H1 (cell line): ENCODE results near the gene PRTG. TPM values are rescaled to one million over a fixed set of nuclear protein-coding genes. Genes with fewer than 3 reads are reported as not detected.

Source experiments
- CEBPB ChIP-seq: IDR thresholded peaks from 2 replicates; pipeline ENCODE4 v1.6.1; 2012; ENCODE audit warnings: low read depth, low read length
- CTCF ChIP-seq, 3 experiments: IDR thresholded peaks; 1 replicate in 2 of 3; 2 replicates in 1 of 3; pipeline versions ENCODE4 v1.5.1 to v1.6.1; 2011; ENCODE audit warnings: low read length in 3 of 3, mild to moderate bottlenecking in 3 of 3, inconsistent platforms in 2 of 3, low read depth in 1 of 3, moderate library complexity in 1 of 3; ENCODE audit not compliant: insufficient read depth in 1 of 3; ENCODE audit errors: control extremely low read depth in 1 of 3
- HDAC2 ChIP-seq, 2 experiments: fragments of 300-600 bp in 1 of 2; sonication (generic) in 1 of 2; IDR thresholded peaks; 2 replicates each; pipeline ENCODE4 v1.6.1; 2011 to 2012; ENCODE audit warnings: low read depth in 2 of 2, low read length in 2 of 2, mild to moderate bottlenecking in 2 of 2, moderate library complexity in 2 of 2, borderline replicate concordance in 1 of 2, inconsistent platforms in 1 of 2
- KDM4A ChIP-seq: IDR thresholded peaks from one replicate; pipeline ENCODE4 v1.7.1; 2012; ENCODE audit warnings: low read depth, mild to moderate bottlenecking, moderate library complexity, low read length, inconsistent platforms; ENCODE audit not compliant: severe bottlenecking
- NRF1 ChIP-seq: IDR thresholded peaks from 2 replicates; pipeline ENCODE4 v1.6.1; 2011; ENCODE audit warnings: mild to moderate bottlenecking, low read depth, low read length, improper control_type of control experiment
- YY1 ChIP-seq: IDR thresholded peaks from 2 replicates; pipeline ENCODE4 v1.6.1; 2011; ENCODE audit warnings: low read depth, mild to moderate bottlenecking, low read length
- polyA plus RNA-seq, 7 experiments: library from polyadenylated mRNA; depleted of rRNA in 3 of 7; stranded (reverse) in 5 of 7; unstranded in 2 of 7; fragments of >200 nt in 5 of 7; fragments of 200-250 nt in 2 of 7; gene quantifications; 1 replicate in 5 of 7; 2 replicates in 1 of 7; 4 replicates in 1 of 7; pipeline versions ENCODE4 v1.2.1 to v1.2.3, GENCODE V29; 2011 to 2013; ENCODE audit warnings: missing spikeins in 2 of 7, mixed read lengths in 2 of 7
- total RNA-seq: library from RNA; stranded (reverse); fragmentation: NEBNext Ultra II Directional; extraction: Animal tissue kit (Norgen Biotek cat#: 25700); gene quantifications from 2 replicates; pipeline ENCODE4 v1.2.1, GENCODE V29; 2021

PRTG gene
- total and polyA plus RNA-seq, 2 of the 8 experiments (the other 6 are each of a cell fraction or from before 2014, with no cell fraction given) = 3.1 to 3.2 TPM

- TF ChIP-seq CTCF (IDR thresholded peaks at IDR 0.05; ENCODE audit: control extremely low read depth in 1 of 3, insufficient read depth in 1 of 3, low read depth in 1 of 3, low read length in 3 of 3) (no peak), NRF1 (no peak), YY1 (no peak), KDM4A (no peak), CEBPB (no peak), HDAC2 (IDR thresholded peaks at IDR 0.05; ENCODE audit: borderline replicate concordance in 1 of 2, low read depth in 2 of 2, low read length in 2 of 2) (no peak)
These were observed 90.0 kb downstream of the PRTG start (continued) for GRCh38 chr15:55652909-55653495.
